HepG2 (cell line): Measurements from ENCODE around the gene PRKAR1A. TPM values are rescaled to one million over a fixed set of nuclear protein-coding genes. Genes with fewer than 3 reads are reported as not detected.

Source experiments
- ARNT2 ChIP-seq: sonication (generic); formaldehyde crosslinking; IDR thresholded peaks from 2 replicates; pipeline ENCODE4 v1.8.0; 2022; ENCODE audit warnings: mild to moderate bottlenecking, low read depth, missing genetic modification reagents, moderate library complexity
- ASH2L ChIP-seq: fragments of 300-600, 200-600 bp; sonication (generic); IDR thresholded peaks from 2 replicates; pipeline ENCODE4 v1.7.0; 2017; ENCODE audit warnings: low read depth, mild to moderate bottlenecking, moderate library complexity, mixed read lengths, low read length; ENCODE audit not compliant: insufficient read length
- CENPBD1 ChIP-seq: sonication (generic); formaldehyde crosslinking; IDR thresholded peaks from 2 replicates; pipeline ENCODE4 v1.8.0; 2022; ENCODE audit warnings: missing genetic modification reagents, low read depth, mild to moderate bottlenecking, borderline replicate concordance
- CREB1 ChIP-seq, 2 experiments: fragments of 450-650 bp in 1 of 2; IDR thresholded peaks; 2 replicates each; pipeline ENCODE4 v1.6.1; 2016 to 2017; ENCODE audit warnings: control low read depth in 1 of 2, mild to moderate bottlenecking in 1 of 2, missing compliant biosample characterization in 1 of 2, missing genetic modification characterization in 1 of 2
- E2F1 ChIP-seq: sonication (generic); formaldehyde crosslinking; IDR thresholded peaks from 2 replicates; pipeline ENCODE4 v1.5.0; 2020; ENCODE audit warnings: missing genetic modification reagents
- ELF4 ChIP-seq: sonication (generic); formaldehyde crosslinking; IDR thresholded peaks from 2 replicates; pipeline ENCODE4 v1.5.0; 2020; ENCODE audit warnings: missing genetic modification reagents, mild to moderate bottlenecking, moderate library complexity, borderline replicate concordance
- HMG20A ChIP-seq: IDR thresholded peaks from 2 replicates; pipeline ENCODE4 v1.6.1; 2016; ENCODE audit warnings: borderline replicate concordance
- HNRNPH1 ChIP-seq: fragments of 200-400 bp; formaldehyde crosslinking; optimal IDR thresholded peaks from 2 replicates; pipeline ENCODE3; 2017; ENCODE audit warnings: mild to moderate bottlenecking, low read depth, low read length
- MED1 ChIP-seq: sonication (generic); formaldehyde crosslinking; IDR thresholded peaks from 2 replicates; pipeline ENCODE4 v1.4.0; 2020; ENCODE audit warnings: missing genetic modification reagents
- MXD4 ChIP-seq: IDR thresholded peaks from 2 replicates; pipeline ENCODE4 v1.6.1; 2016; ENCODE audit warnings: mild to moderate bottlenecking, missing biosample characterization, missing genetic modification reagents
- NCOA2 ChIP-seq: sonication (generic); formaldehyde crosslinking; IDR thresholded peaks from 2 replicates; pipeline ENCODE4 v1.8.0; 2022; ENCODE audit warnings: inconsistent platforms
- PCBP2 ChIP-seq: fragments of 200-400 bp; formaldehyde crosslinking; optimal IDR thresholded peaks from 2 replicates; pipeline ENCODE3; 2018; ENCODE audit warnings: low read length, low read depth; ENCODE audit not compliant: poor library complexity, severe bottlenecking
- SAFB2 ChIP-seq: sonication (generic); formaldehyde crosslinking; IDR thresholded peaks from 2 replicates; pipeline ENCODE4 v1.5.1; 2020; ENCODE audit warnings: missing genetic modification reagents, low read depth, mild to moderate bottlenecking, borderline replicate concordance
- ZIK1 ChIP-seq: sonication (generic); formaldehyde crosslinking; IDR thresholded peaks from 2 replicates; pipeline ENCODE4 v1.5.0; 2020; ENCODE audit warnings: mild to moderate bottlenecking, low read depth, missing genetic modification reagents, borderline replicate concordance
- ZNF275 ChIP-seq: sonication (generic); formaldehyde crosslinking; IDR thresholded peaks from 2 replicates; pipeline ENCODE4 v1.8.0; 2022; ENCODE audit warnings: missing genetic modification reagents, mild to moderate bottlenecking, inconsistent platforms, borderline replicate concordance
- ZNF383 ChIP-seq: sonication (generic); formaldehyde crosslinking; IDR thresholded peaks from 2 replicates; pipeline ENCODE4 v1.4.0; 2020; ENCODE audit warnings: missing genetic modification reagents, mild to moderate bottlenecking, borderline replicate concordance
- ZNF576 ChIP-seq: sonication (generic); formaldehyde crosslinking; IDR thresholded peaks from 2 replicates; pipeline ENCODE4 v1.4.0; 2020; ENCODE audit warnings: mild to moderate bottlenecking, missing genetic modification reagents
- ZNF605 ChIP-seq: sonication (generic); formaldehyde crosslinking; IDR thresholded peaks from 2 replicates; pipeline ENCODE4 v1.8.0; 2022; ENCODE audit warnings: mild to moderate bottlenecking, missing genetic modification reagents
- ZNF615 ChIP-seq: sonication (generic); formaldehyde crosslinking; IDR thresholded peaks from 2 replicates; pipeline ENCODE4 v1.5.0; 2020; ENCODE audit warnings: mild to moderate bottlenecking, missing genetic modification reagents, borderline replicate concordance
- ZNF740 ChIP-seq: sonication (generic); formaldehyde crosslinking; IDR thresholded peaks from 2 replicates; pipeline ENCODE4 v1.4.0; 2020; ENCODE audit warnings: missing genetic modification reagents
- ZNF788 ChIP-seq: sonication (generic); formaldehyde crosslinking; IDR thresholded peaks from 2 replicates; pipeline ENCODE4 v1.5.0; 2020; ENCODE audit warnings: mild to moderate bottlenecking, missing genetic modification reagents, borderline replicate concordance
- ZSCAN30 ChIP-seq: sonication (generic); formaldehyde crosslinking; IDR thresholded peaks from 2 replicates; pipeline ENCODE4 v1.5.0; 2020; ENCODE audit warnings: mild to moderate bottlenecking, missing genetic modification reagents
- ZSCAN9 ChIP-seq: IDR thresholded peaks from 2 replicates; pipeline ENCODE4 v1.6.1; 2016; ENCODE audit warnings: borderline replicate concordance
- polyA plus RNA-seq, 8 experiments: library from polyadenylated mRNA; depleted of rRNA in 3 of 8; stranded (reverse) in 7 of 8; unstranded in 1 of 8; fragments of >200 nt; fragmentation: Illumina TruSeq in 4 of 8; extraction: Trizol in 4 of 8; gene quantifications; 2 replicates each; pipeline versions ENCODE4 v1.2.1 to v1.2.3, GENCODE V29; 2011 to 2016; ENCODE audit warnings: low read depth in 4 of 8, missing spikeins in 1 of 8, mixed read lengths in 1 of 8; ENCODE audit not compliant: insufficient read depth in 1 of 8
- total RNA-seq, 5 experiments: library from RNA; depleted of rRNA; stranded (reverse); fragments of >200 nt; fragmentation: Illumina TruSeq; extraction: Trizol; gene quantifications; 2 replicates each; pipeline ENCODE4 v1.2.3, GENCODE V29; 2016; ENCODE audit warnings: low read depth in 1 of 5

Gene PRKAR1A
- total and polyA plus RNA-seq, 2 of the 13 experiments (the other 11 are each of a cell fraction or from before 2014, with no cell fraction given): 265 to 266 TPM

- TF ChIP-seq CENPBD1 (CRISPR knock-in tag) (no peak), ZNF576 (CRISPR knock-in tag) (no peak), MXD4 (CRISPR knock-in tag) (0 out of 2 replicates have a peak, but pooled peaks have one; percentile 16), ELF4 (CRISPR knock-in tag) (0 out of 2 replicates have a peak, but pooled peaks have one; percentile 51), ZNF383 (CRISPR knock-in tag) (0 out of 2 replicates have a peak, but pooled peaks have one; percentile 55), PCBP2 (peak; percentile 28), ZSCAN30 (CRISPR knock-in tag) (peak; percentile 62; the same call in 1 of the 2 replicates), HMG20A (CRISPR knock-in tag) (0 out of 2 replicates have a peak, but pooled peaks have one; percentile 14), ZNF275 (peak; percentile 37; the same call in 1 of the 2 replicates), NCOA2 (CRISPR knock-in tag) (peak; percentile 17; the same call in 1 of the 2 replicates), ZNF605 (CRISPR knock-in tag) (peak; percentile 43; the same call in 1 of the 2 replicates), HNRNPH1 (no peak), MED1 (CRISPR knock-in tag) (0 out of 2 replicates have a peak, but pooled peaks have one; percentile 19), CREB1 (IDR thresholded peaks at IDR 0.05) (no peak), CREB1 (CRISPR knock-in tag; IDR thresholded peaks at IDR 0.05) (no peak), ZNF615 (peak; percentile 34; the same call in 1 of the 2 replicates), ZNF740 (no peak), ZSCAN9 (peak; percentile 63; the same call in 1 of the 2 replicates), SAFB2 (CRISPR knock-in tag) (peak; percentile 6; the same call in 1 of the 2 replicates), ASH2L (peak; percentile 36), ZNF788 (CRISPR knock-in tag) (0 out of 2 replicates have a peak, but pooled peaks have one; percentile 18), ZIK1 (CRISPR knock-in tag) (0 out of 2 replicates have a peak, but pooled peaks have one; percentile 42), E2F1 (CRISPR knock-in tag) (peak; percentile 19; the same call in 1 of the 2 replicates), ARNT2 (no peak)
Observed at GRCh38 chr17:68463211-68464019, 48.8 kb upstream of the PRKAR1A start (continued).
